EH (cell line): ENCODE measurements around the gene SCGB3A1.
A peak's percentile ranks its signal among the peaks of the same experiment; 100 is the strongest.

Experiments
- DNase-seq: peaks from one replicate; pipeline ENCODE4 v3.0.0-alpha.2; 2015; ENCODE audit warnings: low read depth

SCGB3A1 gene, protein sequence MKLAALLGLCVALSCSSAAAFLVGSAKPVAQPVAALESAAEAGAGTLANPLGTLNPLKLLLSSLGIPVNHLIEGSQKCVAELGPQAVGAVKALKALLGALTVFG

GRCh38 chr5:180591311-180591887, at the start of gene SCGB3A1:
Gene SCGB3A1 (minus strand): TSS chr5:180591499. CDS start chr5:180591462, 37 bp downstream.
- DNase-seq, result peak; percentile 5

- no peak for DNase-seq
These were observed 49.2 kb upstream of the SCGB3A1 start for GRCh38 chr5:180640611-180640860.

GRCh38 chr5:180639741-180640610, 48.7 kb upstream of the SCGB3A1 start:
- DNase-seq, result no peak

- DNase-seq, result no peak
These were observed 48.0 kb upstream of the SCGB3A1 start for GRCh38 chr5:180639287-180639686.

DNA sequence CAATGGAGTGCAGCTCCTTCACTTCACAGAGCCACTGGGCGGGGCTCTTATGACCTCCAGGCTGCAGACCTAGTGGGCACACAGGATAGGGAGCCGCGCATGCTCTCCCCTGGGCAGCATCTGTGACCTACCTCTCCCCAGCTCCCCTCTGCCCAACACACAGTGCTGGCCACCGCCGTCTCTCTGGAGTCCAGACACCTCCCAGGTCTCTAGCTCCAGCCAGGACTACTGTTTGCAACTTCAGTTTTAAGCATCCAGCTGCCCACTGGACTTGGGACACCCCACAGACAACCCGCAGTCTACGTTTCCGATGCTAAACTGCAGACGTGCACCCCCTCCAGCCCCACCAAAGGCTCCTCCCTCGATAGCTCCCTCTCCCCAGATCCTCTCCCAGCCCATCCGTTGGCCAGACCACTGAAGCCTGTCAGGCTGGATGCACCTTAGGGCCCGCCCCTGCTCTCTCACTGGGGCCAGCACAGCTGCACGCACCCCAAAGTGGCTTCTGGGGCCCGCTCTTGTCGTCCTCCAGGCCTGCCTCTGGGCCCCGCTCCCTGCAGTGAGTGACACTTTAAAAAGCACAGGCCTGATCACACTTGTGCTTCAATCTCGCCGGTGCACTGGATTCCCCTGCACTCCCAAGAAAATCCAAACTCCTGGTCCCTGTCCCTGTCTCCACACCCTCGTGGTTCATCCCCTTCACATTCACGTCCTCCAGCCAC, 46.8 kb upstream of the SCGB3A1 start:
- no peak for DNase-seq

DNA sequence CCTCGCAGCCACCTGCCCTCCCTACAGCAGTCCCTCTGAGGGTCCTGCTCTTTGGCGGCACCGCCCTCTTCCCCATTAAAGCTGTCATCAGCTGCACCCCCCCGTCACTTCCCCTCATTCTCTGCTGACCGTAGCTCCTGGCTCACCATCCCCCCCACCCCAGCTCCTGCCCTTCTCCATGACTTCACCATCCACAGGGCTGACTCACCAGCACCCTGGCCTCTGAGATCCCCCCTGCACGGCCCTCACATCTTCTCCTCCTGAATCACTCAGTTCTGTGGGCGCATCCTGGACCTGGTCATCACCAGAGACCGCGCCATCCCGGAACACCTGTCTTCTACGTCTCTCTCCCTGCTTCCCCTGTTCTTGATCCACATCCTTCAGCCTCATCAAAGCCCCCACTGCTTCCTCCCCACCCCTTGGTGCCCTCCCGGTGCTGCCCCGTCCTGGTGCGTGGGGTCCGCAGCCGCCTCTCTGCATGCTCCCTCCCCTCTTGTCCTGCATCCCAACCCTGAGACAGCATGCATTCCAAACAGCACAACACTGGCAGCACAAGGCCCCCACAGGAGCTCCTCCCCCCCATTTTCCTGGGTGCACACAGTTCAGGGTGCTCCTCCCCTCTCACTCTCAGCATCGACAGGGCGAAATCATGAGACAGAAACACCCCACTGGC, 45.2 kb upstream of the SCGB3A1 start:
- no peak for DNase-seq

GRCh38 chr5:180636016-180636402, 44.7 kb upstream of the SCGB3A1 start:
- no peak for DNase-seq

GRCh38 chr5:180633283-180634177, 42.2 kb upstream of the SCGB3A1 start:
- DNase-seq, result no peak

DNA sequence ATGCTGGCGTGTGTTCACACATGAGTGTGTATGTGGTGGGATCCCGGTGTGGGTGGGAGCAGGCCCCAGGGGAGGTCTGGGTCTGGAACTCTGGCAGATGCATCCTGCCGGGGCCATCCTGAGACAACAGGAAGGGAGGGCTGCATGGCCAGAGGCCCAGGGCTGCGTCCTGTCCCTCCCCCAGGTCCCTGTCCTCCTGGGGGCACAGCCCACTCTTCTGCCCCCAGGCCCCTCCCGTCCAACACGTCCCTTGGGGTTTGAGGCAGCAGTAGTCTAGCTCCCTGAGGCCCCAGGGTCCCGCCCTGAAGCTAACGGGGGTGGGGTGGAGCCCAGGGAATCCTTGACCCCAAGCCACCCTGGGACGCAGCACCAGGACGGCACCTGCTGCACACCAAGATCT, 41.5 kb upstream of the SCGB3A1 start:
- DNase-seq, result no peak

DNA sequence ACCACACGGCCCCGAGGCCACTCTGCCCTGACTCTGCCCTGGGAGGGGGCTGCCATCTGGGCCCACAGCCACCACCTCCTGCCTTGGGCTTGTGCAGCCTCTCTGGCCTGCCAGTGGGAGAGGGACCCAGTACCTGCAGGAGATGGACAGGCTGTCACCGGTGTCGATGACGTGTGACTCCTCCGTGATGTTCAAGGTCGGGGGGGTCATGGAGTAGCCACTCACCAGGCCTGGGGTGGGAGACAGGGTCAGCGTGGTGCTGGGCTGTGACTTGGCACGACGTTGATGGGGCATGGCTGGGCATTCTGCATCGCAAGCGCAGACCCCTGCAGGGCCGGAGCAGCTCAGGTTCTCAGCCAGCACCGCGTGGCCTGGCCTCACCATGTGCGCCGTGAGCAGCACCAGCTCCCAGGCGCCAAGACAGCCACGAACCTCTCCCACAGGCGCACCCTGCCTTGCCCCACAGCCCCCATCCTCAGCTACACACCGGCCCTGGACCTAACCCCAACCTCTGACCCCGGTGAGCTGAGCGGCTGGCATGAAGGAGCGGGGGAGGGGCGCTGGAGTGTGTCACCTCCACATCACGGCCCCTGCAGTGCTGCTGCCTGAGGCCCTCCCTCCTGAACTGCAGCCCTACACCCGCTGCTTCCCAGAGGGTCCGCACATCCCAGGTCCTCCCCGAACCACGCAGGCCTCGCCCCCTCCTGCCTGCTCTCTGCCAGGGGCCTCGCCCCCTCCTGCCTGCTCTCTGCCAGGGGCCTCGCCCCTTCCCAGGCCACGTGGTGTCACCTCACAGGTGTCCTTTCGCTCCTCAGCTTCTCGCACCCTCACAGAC, 40.5 kb upstream of the SCGB3A1 start:
- DNase-seq, result no peak

DNA sequence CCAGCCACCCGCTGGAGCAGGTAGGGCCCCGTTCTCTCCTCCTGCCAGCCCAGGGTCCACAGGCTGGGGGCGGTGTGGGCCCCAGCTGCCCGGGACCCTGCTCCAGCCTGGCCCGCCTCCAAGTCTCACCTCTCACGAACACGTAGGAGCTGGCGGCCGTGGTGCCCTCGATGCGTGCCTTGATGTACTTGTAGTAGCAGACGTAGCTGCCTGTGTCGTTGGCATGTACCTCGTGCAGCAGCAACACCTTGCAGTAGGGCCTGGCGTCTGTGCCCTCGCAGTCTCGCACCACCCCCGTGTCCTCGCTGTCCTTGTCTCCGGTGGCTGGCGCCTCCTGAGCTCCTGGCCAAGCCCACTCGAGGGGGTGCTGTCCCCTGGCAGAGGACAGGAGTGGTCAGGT, 39.1 kb upstream of the SCGB3A1 start:
- no peak for DNase-seq

- no peak for DNase-seq
These were observed 38.6 kb upstream of the SCGB3A1 start for GRCh38 chr5:180629831-180630382.

DNA sequence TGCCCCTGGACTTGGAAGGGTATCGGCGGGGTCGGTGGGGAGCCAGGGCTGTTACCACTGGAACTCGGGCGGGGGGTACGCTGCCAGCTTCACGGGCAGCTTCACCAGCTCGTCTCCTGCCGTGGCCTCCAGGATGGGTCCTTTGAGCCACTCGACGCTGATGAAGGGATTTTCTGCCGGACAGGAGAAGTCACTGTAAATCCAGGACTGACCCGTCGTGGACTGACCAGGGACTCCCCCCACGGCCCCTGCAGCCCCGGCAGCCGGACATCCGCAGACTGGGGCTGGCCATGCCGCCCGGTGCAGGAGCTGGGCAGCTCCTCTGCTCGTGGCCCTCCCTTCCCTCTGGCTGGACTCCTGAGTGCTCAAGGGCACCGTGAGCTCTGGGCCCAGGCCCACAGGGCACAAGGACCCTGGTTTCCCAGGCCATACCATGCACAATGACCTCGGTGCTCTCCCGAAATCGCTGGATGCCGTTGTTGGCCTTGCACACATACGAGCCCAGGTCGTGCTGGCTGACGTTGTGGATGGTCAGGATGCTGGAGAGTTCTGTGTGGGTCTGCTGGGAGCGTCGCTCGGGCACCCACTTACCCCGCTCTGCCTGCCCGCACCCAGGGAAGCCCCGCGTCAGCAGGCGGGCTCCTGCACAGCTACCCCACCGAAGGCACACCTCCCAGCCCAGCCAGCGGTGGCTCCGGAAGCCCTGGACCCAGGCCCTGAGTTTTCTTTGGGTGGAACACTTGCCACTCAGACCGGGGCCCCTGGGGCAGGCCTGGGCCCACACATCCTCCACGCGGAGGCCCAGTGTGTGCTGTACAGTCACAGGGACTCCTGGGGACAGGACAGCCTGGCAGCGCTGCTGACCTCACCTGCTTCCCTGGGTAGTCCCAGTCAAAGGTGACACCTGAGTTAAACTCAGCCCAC, 37.8 kb upstream of the SCGB3A1 start:
- no peak for DNase-seq

GRCh38 chr5:180628211-180628610, 36.9 kb upstream of the SCGB3A1 start:
- no peak for DNase-seq

DNA sequence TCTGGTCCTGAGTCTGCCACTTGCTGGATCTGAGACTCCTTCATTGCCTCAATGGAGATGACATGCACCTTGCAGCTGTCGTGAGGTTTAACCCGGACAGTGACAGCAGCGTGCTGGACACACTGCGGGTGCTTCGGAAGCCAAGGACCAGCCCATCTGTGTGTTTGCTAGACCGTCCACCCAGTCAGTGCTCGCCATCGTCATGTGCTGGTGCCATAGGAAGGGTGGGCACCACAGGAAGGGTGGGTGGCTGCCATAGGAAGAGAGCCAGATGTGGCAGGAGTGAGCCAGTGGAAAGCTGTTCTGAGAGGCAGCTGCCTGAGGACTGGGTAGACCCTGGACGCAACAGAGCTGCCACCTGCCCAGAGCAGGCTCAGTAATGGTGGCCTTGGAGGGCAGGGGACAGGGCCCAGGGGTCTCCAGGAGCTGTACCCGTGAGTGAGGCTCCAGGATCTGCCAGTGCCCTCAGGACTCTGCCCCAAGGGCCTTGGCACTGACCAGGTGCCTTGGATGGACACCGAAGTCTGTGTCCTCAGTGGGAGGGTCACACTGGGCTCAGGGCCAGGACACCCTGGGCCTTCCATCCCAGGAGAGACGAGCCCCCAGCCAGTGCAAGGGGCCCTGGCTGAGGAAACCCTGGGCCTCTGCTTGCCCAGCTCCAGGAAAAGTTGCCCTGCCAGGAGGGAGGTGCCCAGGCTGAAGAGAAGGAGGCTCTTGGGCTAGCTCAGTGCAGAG, 36.3 kb upstream of the SCGB3A1 start:
- DNase-seq, result no peak

DNA sequence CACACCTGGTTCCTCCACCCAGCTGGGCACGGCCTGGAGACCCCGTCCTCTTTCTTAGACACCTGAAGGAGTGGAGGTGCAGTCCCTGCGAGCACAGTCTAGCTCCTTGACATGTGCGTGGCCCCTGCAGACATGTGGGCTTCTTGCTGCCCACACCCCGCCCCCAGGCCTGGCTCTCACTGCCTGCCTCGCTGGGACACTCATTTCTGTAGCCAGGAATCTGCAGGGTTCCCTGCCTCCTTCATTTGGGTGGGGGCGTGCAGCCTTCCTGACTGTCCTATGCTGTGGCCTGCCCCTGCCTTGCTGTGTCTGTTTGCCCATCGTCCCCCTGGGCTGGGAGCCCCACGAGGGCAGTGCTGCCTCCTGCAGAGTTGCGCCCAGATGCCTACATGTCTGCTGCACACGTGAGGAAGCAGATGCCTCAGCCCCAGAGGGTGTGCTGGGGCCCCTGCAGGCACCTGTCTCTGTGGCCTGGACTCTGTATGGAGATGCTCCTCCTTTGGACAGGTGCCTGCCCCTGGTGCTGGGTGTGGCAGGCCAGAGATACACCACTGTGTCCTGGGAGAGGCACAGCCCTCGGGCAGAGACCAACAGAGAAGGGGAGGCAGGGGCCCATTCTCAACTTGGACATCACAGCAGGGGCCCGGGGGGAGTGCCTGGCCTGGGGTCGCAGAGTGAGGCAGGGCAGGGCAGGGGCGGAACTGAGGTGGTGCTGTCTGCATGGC, 35.5 kb upstream of the SCGB3A1 start:
- DNase-seq, result no peak

DNA sequence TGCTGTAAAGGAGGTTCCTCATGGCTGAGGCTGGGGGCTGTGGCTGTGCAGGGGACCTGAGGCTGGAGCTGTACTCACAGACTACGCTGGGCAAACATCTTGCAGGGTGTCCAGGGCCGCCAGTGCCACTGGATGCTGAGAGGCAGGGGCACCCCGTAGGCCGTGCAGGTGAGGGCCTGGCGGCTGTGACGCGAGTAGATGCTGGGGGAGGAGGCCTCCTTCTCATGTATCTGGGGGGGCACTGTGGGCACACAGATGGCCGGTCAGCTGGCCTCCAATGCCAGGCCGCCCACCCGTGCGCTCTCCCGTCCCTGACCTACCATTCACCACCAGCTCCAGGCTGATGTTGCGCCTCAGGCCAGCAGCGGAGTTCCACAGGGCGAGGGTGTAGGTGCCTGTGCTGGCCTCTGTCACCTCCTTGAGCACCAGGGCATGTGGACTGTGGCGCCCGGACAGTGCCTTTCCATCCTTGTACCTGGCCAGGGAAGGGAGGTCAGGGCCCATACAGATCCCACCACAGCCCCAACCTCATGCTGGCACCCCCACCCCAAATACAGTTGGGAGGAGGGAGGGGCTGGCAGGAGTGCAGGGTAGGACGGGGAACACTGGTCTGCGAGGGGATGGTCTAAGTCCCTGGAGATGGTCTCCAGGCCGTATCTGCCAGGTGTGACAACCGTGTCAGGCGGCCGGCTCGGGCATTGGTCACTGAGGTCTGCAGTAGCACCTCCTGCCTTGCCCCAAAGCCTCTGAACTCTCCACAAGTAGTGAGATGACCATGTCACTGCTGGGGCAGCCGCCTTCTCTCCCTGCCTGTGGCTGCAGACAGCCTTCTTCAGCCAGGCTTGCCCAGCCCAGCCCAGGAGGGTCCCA, 34.7 kb upstream of the SCGB3A1 start:
- no peak for DNase-seq
